Activated CD4-positive, CD25-positive, alpha-beta regulatory T cell treated with anti-CD3 and anti-CD28 coated beads, Interleukin-2, amount 50 U/mL, for 72 hours (primary cell): Measurements from ENCODE around the gene GPRC5D.

ENCODE experiments used
- DNase-seq: peaks from one replicate; pipeline ENCODE4 v3.0.0; 2021

GPRC5D gene

DNA sequence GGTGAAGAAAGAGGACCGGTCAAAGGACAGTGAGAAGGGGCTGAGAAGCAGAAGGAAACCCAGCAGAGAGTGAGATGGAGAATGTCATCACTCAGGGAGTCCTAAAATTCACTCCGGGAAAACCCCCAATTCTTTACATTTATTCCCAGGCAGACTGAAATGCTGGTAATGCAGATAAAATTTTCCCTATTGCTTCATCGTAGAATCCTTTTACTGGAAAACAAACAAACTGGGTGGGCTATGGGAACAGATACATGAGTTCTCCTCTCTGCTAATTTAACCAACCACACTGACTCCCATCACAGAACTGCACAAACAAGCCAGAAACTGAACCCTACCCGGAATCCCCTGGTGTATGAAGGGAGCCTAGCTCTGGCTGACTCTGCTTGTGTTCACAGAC, 27.2 kb upstream of the GPRC5D start:
- DNase-seq, result no peak

DNA sequence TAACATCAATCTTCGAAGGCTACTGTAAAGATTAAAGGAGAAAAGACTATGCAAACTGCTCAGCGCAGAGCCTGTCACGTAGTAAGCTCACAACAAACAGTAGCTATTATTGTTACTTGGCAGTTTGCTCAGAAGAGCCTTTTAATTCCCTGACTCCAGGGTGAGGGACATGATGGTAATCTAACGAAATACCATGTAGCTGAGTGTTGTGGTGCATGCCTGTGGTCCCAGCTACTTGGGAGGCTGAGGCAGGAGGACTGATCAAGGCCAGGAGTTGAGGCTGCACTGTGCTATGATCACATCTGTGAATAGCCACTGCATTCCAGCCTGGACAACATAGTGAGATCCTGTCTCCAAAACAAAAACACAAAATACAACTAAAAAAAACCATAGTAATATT, 25.3 kb upstream of the GPRC5D start:
- DNase-seq, result no peak

DNA sequence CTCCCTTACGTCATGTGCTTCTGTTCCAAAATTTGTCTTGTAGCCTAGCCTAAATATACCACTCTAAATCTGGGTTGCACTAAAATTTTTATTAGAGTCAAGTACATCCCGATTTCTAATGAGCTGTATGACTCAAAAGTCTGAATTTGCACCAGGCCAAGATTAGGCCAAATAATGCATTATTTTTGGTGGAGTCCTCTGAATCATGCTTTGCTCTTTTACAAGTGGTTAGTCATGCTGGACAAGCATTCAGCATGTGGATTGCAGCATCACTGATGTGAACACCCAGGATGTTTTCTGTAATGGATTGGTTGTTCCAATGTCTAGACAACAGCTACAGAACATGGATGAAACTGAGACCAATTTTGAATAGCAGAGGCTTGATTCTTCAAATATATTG, 24.4 kb upstream of the GPRC5D start:
- no peak for DNase-seq

DNA sequence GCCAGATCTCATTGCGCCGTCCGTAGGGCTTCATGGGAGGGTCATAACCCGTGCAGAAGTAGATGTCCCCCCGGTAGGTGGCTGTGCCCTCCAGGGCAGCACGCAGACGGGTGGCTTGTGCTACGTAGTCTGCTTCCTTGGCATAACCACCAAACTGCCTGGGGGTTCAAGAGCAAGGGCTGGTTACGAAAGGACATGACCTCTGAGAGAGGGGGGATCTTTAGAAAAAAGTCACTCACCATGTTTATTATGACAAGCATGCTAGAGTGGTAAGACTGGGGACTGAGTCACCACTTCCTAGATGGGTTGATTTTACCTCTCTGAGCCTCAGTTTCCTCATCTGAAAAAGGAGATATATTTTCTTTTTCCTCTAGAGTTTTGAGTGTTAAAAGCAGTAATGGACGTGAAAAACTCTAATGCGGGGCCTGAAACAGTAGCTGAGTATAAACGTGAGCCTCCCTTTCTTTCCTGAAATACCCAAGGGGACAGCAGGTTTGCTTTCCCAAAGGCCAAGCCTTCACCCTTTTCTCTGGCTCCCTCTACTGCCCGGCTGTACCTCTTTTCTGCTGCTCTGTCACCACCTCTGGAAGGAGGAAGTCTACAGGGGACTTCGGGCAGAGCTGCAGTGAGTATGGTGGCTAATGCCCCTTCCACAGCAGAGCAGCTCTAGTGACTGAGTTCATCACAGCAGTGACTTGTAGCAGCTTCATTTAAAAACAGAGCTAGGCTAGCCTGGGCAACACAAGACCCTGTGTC, 23.5 kb upstream of the GPRC5D start:
- no peak for DNase-seq

DNA sequence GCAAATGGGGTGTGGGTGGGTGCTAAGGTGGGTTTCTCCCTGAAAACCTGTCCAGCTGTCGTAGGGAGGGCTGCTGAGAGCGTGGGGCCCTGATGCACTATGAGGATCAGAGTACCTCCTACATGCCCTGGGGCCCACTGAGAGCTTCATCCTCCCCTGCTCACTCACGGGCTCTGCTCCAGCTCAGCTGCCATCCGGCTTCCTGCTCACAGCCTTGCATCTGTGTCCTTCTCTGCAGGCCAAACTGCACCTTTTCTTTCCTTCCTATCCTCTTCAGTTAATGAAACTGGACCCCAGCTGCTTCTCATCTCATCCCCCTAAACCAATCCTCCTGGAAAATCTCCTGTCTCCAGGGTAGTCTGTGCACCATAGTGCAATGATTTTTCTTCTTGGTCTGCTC, 22.2 kb upstream of the GPRC5D start:
- no peak for DNase-seq

DNA sequence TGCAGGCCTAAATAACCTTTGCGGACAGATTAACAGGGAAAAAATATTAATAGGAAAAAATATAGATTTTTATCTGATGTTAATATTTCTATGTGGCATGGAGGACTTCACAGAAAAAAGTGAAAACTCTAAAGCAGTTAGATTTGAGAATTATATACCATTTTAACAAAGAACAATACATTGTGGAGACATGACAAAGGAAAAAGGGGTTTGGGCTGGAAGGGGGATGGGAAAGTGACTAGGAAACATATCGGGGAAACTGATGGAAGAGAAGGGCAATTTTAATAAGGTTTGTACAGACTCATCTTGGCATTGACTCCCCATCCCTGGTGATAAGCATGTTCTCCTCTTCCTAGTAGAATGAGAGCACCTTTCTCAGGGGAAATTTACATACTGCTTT, 21.0 kb upstream of the GPRC5D start:
- DNase-seq, result no peak

DNA sequence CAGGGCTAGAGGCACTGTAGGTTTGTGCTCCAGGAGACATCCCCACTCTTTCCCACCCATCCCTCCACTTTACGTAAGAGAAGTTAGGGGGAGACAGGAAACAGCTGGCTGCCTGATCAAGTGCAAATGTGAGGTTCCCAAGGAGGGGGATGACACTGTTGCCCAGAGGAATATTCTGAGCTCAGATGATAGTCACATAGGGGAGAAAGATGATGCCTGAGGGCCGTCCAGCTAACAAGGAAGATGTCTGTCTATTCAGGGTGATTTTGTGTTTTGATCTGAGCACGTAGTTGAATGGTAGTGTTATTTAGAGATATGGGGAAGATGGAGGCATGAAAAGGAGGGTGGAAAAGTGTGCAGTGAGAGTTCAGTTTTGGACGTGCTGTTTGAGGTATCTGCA, 13.9 kb upstream of the GPRC5D start:
- no peak for DNase-seq

DNA sequence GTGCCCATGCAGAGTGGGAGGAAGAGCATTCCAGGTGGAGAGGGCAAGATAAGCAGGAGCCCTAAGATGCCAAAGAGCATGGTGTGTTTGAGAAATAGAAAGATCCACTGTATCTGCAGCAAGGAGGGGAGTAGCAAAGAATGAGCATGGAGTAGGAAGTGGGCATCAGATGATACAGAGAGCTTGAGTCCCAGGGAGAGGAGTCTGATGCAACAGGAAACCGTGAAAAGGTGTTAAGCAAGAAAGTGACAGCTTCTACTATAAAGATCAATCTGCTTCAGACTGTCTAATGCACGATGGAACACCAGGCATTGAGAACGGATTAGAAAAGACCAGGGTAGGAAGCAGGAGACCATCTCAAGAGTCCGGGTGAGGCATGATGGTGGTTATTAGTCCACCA, 12.3 kb upstream of the GPRC5D start:
- no peak for DNase-seq

DNA sequence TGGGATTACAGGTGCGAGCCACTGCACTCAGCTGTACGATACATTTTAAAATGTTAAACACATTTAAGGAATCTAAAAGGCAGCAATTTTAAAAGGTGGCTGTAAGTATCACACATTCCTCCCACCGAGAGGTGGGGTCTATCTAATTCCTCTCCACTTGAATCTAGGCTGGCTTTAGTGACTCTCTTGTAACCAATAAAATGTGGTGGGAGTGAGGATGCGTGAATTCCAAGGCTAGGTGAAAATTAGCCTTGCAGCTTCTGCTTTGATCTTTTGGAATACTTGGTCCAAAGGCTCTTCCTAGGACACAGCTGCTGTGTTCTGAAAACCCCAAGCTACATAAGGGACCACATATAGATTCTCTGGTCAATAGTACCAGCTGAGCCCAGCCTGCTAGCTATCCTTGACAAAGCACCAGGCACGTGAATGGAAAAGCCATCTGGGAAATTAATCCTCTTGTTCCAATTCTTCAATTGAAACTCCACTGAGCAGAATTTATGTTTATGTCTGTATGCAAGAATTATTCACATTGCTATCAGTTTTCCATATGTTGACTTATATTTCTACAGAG, 8.8 kb upstream of the GPRC5D start:
- DNase-seq, result no peak

DNA sequence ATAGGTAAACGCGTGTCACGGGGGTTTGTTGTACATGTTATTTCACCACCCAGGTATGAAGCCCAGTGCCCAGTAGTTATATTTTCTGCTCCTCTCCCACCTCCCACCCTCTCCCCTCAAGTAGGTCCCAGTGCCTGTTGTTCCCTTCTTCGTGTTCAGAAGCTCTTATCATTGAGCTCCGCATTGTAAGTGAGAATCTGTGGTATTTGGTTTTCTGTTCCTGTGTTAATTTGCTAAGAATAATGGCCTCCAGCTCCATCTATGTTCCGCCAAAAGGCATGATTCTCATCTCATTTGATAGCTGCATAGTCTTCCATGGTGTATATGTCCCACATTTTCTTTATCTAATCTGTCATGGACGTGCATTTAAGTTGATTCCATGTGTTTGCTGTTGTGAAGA, 6.9 kb upstream of the GPRC5D start:
- no peak for DNase-seq

DNA sequence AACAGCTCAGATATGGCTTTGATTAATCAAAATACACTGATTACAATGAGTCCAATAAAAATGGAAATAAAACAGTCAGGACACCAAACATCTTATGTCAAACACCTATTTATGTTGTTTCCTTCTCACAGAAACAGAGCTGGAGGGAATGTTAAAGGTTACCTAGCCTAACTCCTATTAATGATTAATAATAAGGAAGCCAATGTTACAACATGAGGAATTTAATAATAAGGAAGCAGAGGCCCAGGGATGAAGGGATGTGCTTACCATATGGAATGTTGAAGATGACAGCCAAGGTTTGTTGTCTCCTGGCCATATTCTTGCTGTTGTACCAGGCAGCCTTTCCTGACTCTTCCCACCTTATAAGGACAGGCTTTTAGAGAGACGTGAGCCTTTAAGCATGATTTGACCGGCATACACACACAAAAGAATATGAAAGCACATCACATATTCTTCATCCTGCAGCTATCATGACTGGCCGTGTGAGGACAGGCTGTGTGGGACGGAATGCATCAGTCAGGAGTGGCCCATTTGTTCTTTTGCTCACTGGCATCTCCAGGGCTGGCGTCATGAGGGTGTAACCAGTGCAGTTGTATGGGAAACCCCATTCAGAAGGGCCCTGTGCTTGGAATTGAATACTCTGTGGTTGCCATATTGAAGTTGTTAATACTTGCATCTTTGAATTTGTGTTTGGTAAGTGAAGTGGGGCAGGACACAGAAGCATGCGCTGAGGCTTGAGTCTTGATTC, 3.1 kb upstream of the GPRC5D start:
- DNase-seq, result no peak

DNA sequence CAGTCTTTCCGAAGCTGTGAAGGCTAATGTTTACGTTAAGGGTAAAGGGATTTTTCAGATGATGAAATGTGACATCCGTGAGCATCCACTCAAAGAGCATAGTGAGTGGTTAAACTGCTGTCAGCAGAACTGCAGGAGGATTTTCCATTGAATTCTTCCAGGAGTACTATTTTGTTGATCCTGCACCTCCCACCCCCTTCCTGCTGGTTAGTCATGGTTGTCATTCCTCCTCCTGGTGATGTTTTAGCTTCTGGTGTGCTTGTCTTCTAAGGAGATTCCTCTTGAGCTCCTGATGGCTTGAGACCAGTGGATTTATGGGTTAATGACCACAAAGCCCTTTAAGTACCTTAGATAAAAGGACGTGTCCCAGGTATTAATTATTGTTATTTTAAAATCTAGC, 2.4 kb upstream of the GPRC5D start:
- no peak for DNase-seq

DNA sequence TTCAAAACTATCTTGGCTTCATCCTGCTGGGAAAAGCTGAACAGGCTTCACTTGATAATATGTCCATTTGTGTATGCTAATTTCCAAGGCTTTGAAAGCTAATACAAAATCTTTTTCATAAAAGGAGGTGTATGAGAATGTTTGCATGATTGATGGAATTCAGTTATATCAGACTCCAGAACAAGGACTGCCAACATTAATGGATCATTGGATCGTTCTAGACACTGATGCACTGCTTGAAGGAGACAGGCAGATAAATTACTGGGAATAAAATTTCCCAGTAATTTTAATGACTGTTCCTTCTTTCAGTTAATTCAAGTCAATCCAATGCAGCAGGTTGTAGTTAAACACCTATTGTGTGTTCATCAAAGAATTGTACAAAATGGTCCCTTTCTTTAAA, 466 bp downstream of the GPRC5D start:
- DNase-seq, result no peak

DNA sequence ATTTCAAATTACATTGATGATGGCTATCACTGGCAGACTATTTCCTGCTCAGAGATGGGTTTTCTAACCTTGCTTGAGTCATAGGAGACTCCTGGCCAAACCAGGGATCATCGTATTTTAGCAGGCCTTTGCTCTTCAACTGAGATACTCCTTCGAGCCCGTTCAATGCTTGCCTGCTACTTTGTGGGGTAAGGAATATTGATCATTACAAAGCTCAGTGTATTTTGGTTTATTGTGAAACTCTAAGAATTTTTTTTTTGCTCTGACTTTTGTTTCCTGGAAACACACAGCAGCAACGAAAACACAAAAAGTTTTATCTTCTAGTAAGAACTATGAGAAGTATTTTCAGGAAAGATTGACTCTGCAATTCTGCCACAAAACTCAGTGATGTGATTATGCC, 4.1 kb downstream of the GPRC5D start:
- no peak for DNase-seq

DNA sequence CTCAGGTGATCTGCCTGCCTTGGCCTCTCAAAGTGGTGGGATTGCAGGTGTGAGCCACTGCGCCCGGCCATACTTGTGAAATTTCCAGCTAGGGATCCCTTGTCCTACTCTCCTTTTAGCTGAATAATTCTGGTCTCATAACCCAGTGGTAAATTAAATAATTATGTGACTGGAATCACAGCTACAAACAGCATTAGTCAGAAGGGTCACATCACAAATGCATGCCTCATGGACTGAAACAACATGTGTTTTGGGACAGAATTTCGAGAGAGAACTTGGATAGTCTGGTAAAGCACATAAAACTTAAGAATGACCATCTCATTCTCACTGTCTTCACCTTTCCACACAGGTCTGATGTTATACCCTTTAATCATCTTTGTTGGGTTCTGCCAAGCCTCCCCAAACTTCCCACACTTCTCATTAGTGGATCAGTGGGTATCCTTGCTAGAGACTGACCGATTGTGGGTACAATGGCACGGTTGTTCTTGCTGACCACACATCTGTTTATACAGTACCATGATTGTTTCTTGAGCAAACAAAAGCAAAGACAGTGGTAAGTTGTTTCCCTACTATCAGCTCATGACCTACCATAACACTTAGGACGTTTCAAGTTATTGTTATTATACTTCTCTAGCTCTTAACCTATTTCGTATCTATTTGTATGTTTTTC, 5.1 kb downstream of the GPRC5D start:
- no peak for DNase-seq

DNA sequence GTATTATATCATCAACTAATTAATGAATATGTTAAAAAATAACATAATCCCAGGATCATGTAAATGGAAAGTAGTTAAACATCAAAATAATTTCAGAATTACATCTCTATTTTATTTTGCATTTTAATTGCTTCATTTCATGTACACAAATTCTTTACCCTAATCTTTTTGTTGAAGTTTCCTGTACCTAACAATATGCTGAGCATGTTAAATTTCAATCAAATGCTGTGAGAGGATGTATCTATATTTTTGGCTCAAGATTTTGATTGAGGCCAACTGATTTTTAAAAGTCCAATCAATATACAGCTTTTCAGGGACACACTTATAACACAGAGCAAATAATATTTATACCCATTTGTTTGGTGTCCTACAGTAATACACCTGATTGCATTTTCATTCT, 6.4 kb downstream of the GPRC5D start:
- no peak for DNase-seq

DNA sequence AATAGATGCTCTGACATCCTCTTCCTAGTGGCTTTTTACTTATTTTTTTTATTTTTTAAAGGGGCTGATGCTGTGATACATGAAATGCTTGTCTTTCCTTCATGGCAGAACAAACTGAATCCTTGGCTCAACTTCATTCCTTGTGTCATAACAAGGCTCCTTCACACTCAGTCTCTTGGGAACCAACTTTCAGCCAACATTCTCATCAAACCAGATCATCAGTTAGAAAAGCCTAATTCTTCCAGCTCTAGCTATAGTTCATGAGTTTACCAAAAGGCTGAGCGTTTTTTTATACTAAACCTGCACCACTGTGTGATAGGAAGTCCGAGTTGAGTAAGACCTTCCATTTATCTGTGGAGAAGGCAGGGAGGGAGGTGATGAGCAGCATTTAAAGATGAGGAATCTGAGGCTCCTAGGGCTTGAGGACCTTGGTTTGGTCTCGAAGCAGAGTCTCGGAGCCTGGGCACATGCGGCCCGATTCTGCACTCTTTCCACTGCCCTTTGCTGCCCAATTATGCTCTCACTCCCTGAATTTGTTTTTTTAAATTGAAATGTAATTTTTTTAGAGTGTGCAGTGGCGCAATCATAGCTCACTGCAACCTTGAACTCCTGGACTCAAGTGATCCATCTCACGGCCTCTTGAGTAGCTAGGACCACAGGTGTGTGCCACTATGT, 8.2 kb downstream of the GPRC5D start:
- no peak for DNase-seq

DNA sequence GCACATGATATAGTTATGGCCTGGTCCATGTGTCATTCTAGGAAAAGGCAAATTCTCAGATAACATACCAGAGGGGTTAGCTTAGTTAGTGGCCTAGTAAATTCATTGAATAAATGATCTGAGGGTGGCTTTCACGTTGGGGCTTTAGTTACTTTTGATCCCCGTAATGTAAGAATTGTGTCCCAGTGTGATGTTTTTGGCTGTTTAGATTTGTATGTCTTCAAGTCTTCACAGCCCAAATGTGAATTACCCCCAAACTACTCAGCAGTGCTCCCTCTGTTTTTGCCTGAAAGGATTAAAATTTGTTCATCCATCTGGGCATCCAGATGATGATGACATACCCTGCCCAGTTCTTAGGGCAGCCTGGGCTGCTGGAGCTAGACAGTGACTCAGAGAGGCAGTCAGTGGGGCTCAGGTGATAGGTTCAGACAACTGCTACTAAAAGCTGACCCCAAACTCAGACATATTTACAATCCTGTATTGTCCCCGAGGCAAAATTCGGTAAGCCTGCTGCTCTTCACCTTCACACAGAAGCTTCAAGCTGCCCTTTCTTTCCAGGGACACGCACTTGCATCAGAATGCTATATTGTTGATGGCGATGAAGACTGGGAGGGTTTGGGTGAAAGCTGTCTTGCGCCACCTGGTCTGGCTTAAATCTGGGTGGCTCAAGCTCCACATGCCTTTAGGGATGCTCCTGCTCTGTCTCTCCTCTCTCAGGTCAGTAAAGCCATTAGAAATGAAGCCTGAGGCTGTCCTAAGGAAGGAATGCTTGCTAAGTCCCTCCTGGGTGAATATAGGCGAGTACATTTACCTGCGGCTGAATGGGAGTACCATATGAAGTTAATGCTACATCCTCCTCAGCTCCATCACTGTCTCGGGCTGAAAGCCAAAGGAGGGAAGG, 10.3 kb downstream of the GPRC5D start:
- DNase-seq, result no peak

DNA sequence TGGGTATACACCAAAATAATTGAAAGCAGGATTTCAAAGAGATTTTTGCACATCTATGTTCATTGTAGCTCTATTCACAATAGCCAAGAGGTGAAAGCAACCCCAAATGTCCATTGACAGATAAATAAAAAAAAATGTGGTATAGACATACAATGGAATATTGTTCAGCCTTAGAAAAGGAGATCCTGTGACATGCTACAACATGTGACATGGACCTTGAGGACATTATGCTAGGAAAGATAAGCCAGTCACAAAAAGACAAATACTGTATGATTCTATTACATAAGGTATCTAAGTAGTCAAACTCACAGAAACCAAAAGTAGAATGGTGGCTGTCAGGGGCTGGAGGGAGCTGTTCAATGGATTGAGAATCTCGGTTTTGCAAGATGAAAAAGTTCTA, 12.1 kb downstream of the GPRC5D start:
- no peak for DNase-seq

DNA sequence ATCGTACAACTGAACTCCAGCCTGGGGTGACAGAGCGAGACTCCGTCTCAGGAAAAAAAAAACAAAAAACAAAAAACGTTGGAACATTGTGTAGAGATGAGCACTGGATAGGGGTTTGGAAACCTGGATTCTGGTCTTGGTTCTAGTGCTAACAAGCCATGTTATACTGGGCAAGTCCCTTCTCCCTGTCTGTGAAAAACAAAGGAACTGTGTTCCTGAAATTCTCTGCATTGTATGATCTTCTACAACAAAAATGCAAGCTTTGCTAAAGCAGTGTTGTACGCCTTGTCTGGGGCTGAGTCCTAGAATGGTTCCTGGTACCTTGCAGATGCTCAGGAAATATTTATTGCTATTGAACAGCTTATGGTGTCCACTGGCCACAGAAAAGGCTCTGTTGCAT, 13.4 kb downstream of the GPRC5D start:
- no peak for DNase-seq

DNA sequence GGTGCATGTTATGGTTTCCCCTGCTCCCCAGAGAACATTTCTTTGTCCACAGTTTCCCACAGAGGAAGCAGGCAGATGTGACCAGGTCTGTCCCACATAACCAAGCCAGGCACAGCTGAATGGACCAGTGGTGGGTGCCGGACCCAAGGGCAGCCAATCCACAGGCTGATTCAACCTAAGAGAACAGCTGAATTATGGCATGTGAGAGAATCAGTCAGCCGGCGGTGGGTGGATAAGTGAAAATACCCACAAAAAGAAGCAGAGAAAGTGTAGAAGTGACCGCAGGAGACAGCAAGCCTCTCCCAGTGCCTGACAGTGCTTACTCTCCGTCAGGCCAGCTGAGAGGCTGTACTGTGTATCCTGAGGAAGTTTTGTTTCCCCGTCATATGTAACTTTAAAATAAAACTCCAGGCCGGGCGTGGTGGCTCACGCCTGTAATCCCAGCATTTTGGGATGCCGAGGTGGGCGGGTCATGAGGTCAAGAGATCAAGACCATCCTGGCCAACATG, 14.9 kb downstream of the GPRC5D start:
- no peak for DNase-seq

DNA sequence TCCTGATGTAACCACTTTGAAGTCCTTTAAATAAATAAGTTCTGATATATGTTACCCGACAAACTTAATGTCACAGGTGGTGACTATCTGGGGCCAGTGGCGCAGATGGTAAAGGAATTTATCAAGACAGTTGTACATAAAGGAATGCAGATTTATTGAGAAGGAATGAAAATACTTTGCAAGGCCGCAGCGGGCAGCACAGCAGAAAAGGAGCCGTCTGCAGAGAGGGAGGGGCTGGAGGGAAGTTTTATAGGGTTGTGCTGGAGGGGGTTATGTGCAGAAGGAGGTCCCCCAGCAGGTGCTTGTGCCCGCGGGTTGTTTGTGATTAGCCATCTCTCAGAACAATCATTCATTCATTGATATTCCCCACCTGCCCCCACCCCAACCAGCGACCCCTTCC, 17.4 kb downstream of the GPRC5D start:
- DNase-seq, result no peak
